GM19463 (cell line): ENCODE results near the gene SRGN.
"Not testable (repeated sequence)": the region's sequence is repeated elsewhere in the genome, so short reads cannot be mapped to it uniquely, and the experiment has no call there.

Experiments used
- ATAC-seq: cut with Tn5 transposase; IDR thresholded peaks from one replicate; pipeline ENCODE4 v1.9.1; 2021; ENCODE audit warnings: mild to moderate bottlenecking, moderate library complexity; ENCODE audit not compliant: unreplicated experiment

The SRGN gene

GRCh38 chr10:69087590-69088470 is at the start of gene SRGN:
TSS of gene SRGN (plus strand) at chr10:69088103. CDS start at chr10:69088158, 55 bp downstream.
- peak; percentile 63 for ATAC-seq

- ATAC-seq = not testable (repeated sequence)
Measured at GRCh38 chr10:69040904-69041303, 47.0 kb upstream of the SRGN start.

- no peak for ATAC-seq
Measured at GRCh38 chr10:69042417-69042816, 45.5 kb upstream of the SRGN start.

- no peak for ATAC-seq
Measured at GRCh38 chr10:69042838-69043237, 45.1 kb upstream of the SRGN start.

GRCh38 chr10:69043931-69044531 is 43.9 kb upstream of the SRGN start:
- peak; percentile 58 for ATAC-seq

- ATAC-seq = no peak
Measured at GRCh38 chr10:69044546-69044945, 43.4 kb upstream of the SRGN start.

- ATAC-seq = peak; percentile 61
Measured at GRCh38 chr10:69045441-69046300, 42.2 kb upstream of the SRGN start.

GRCh38 chr10:69047111-69047832 is 40.6 kb upstream of the SRGN start:
- ATAC-seq = no peak

- ATAC-seq = no peak
Measured at GRCh38 chr10:69048103-69048502, 39.8 kb upstream of the SRGN start.

- no peak for ATAC-seq
Measured at GRCh38 chr10:69049566-69049961, 38.3 kb upstream of the SRGN start.

GRCh38 chr10:69051303-69051702 is 36.6 kb upstream of the SRGN start:
- ATAC-seq = no peak

GRCh38 chr10:69051710-69052487 is 36.0 kb upstream of the SRGN start:
- peak; percentile 33 for ATAC-seq

- no peak for ATAC-seq
Measured at GRCh38 chr10:69052736-69053135, 35.2 kb upstream of the SRGN start.

GRCh38 chr10:69055241-69055640 is 32.7 kb upstream of the SRGN start:
- ATAC-seq = no peak

GRCh38 chr10:69056129-69056528 is 31.8 kb upstream of the SRGN start:
- ATAC-seq = peak; percentile 35

- no peak for ATAC-seq
Measured at GRCh38 chr10:69056536-69057260, 31.2 kb upstream of the SRGN start.

- ATAC-seq = no peak
Measured at GRCh38 chr10:69057261-69057950, 30.5 kb upstream of the SRGN start.

- no peak for ATAC-seq
Measured at GRCh38 chr10:69057951-69058297, 30.0 kb upstream of the SRGN start.
